Neutrophil (primary cell): ENCODE results near the gene RGS10.

Experiments
- H3K27ac ChIP-seq: fragments of 200-600 bp; sonication (generic); 2 replicates; pipeline ENCODE4 v1.5.1; 2016; ENCODE audit warnings: mild to moderate bottlenecking, moderate library complexity
- H3K27me3 ChIP-seq: fragments of 200-600 bp; sonication (generic); 2 replicates; pipeline ENCODE4 v1.6.0; 2016; ENCODE audit warnings: mild to moderate bottlenecking
- H3K36me3 ChIP-seq: fragments of 200-600 bp; sonication (generic); 2 replicates; pipeline ENCODE4 v1.5.1; 2017
- H3K4me1 ChIP-seq, 2 experiments: fragments of 200-600 bp in 1 of 2; sonication (generic) in 1 of 2; 1 replicate in 1 of 2; 2 replicates in 1 of 2; pipeline versions ENCODE4 v1.5.1 to v1.6.1; 2013 to 2016; ENCODE audit warnings: low read depth in 1 of 2, low read length in 1 of 2, mild to moderate bottlenecking in 1 of 2, moderate library complexity in 1 of 2; ENCODE audit not compliant: control insufficient read depth in 1 of 2, insufficient read depth in 1 of 2
- H3K4me3 ChIP-seq, 2 experiments: fragments of 200-600 bp in 1 of 2; sonication (generic) in 1 of 2; 1 replicate in 1 of 2; 2 replicates in 1 of 2; pipeline ENCODE4 v1.5.1; 2013 to 2016; ENCODE audit warnings: low read depth in 1 of 2, low read length in 1 of 2, mild to moderate bottlenecking in 1 of 2, moderate library complexity in 1 of 2
- H3K9me3 ChIP-seq: fragments of 200-600 bp; sonication (generic); 2 replicates; pipeline ENCODE4 v1.5.1; 2016
- TF ChIP-seq, protein P1 (sequence below): fragments of 200-600 bp; sonication (generic); IDR thresholded peaks from 2 replicates; pipeline ENCODE4 v1.5.1; 2016; ENCODE audit warnings: antibody characterized with exemption

The RGS10 gene

GRCh38 chr10:119474606-119475005 lies 67.9 kb downstream of the RGS10 start:
- Histone ChIP-seq H3K4me1 (peaks cover 23 to 29% of the 10 kb centered on the region in 2 experiments), H3K4me3 (no peak overlapping the region), H3K27ac (no peak overlapping the region), H3K36me3 (no peaks in the 10 kb centered on the region), H3K27me3 (peaks cover under 1% of the 10 kb centered on the region), H3K9me3 (no peaks in the 10 kb centered on the region)
- TF ChIP-seq, protein P1, sequence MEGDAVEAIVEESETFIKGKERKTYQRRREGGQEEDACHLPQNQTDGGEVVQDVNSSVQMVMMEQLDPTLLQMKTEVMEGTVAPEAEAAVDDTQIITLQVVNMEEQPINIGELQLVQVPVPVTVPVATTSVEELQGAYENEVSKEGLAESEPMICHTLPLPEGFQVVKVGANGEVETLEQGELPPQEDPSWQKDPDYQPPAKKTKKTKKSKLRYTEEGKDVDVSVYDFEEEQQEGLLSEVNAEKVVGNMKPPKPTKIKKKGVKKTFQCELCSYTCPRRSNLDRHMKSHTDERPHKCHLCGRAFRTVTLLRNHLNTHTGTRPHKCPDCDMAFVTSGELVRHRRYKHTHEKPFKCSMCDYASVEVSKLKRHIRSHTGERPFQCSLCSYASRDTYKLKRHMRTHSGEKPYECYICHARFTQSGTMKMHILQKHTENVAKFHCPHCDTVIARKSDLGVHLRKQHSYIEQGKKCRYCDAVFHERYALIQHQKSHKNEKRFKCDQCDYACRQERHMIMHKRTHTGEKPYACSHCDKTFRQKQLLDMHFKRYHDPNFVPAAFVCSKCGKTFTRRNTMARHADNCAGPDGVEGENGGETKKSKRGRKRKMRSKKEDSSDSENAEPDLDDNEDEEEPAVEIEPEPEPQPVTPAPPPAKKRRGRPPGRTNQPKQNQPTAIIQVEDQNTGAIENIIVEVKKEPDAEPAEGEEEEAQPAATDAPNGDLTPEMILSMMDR = no peak

DNA sequence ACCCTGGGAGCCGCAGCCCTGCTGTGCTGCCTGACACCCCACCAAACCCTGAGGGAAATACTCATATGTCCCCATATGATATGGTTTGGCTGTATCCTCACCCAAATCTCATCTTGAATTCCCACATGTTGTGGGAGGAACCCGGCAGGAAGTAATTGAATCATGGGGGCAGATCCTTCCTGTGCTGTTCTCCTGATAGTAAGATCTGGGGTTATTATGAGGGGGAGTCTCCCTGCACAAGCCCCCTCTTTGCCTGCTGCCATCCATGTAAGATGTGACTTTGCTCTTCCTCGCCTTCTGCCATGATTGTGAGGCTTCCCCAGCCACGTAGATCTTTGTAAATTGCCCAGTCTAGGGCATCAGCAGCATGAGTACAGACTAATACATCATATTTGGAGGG lies 68.7 kb downstream of the RGS10 start:
- TF ChIP-seq, protein P1 = no peak
- H3K4me3 ChIP-seq = no peak overlapping the region
- no peaks in the 10 kb centered on the region for H3K9me3 ChIP-seq
- H3K27ac ChIP-seq = no peak overlapping the region
- H3K4me1 ChIP-seq = peaks cover 17 to 23% of the 10 kb centered on the region in 2 experiments
- no peaks in the 10 kb centered on the region for H3K36me3 ChIP-seq
- peaks cover 4% of the 10 kb centered on the region for H3K27me3 ChIP-seq

DNA sequence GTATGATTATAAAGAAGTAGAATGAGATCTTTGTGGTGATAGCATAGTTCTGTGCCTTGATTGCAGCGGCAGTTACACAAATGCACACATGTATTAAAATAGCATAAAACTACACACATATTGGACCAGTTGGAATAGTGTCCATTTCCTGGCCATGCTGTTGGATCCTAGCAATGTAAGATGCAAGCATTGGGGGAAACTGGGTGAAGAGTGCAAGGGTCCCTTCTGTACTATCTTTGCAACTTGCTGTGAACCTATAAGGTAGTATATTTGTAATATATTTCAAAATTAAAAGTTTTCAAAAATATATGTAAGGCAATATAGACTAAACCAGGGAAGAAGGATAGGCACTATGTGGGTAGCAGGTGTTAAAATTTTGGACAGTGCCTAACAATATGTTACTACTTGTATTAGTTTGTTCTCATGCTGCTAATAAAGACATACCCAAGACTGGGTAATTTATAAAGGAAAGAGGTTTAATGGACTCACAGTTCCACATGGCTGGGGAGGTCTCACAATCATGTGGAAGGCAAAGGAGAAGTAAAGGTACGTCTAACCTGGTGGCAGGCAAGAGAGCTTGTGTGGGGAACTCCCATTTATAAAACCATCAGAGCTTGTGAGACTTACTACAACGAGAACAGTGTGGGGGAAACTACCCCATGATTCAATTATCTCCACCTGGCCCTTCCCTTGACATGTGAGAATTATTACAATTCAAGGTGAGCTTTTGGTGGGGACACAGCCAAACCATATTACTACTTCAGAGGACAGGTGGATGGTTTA lies 71.4 kb downstream of the RGS10 start:
- TF ChIP-seq, protein P1 = no peak
- Histone ChIP-seq H3K9me3 (no peaks in the 10 kb centered on the region), H3K36me3 (no peaks in the 10 kb centered on the region), H3K27me3 (peaks cover 11% of the 10 kb centered on the region), H3K4me3 (no peak overlapping the region), H3K4me1 (peaks cover 0 to 2% of the 10 kb centered on the region in 2 experiments), H3K27ac (no peak overlapping the region)

GRCh38 chr10:119469846-119470245 lies 72.7 kb downstream of the RGS10 start:
- TF ChIP-seq, protein P1 = no peak
- Histone ChIP-seq H3K27me3 (peaks cover 18% of the 10 kb centered on the region), H3K27ac (no peak overlapping the region), H3K36me3 (no peaks in the 10 kb centered on the region), H3K4me1 (no peaks in the 10 kb centered on the region), H3K4me3 (no peak overlapping the region), H3K9me3 (no peaks in the 10 kb centered on the region)

DNA sequence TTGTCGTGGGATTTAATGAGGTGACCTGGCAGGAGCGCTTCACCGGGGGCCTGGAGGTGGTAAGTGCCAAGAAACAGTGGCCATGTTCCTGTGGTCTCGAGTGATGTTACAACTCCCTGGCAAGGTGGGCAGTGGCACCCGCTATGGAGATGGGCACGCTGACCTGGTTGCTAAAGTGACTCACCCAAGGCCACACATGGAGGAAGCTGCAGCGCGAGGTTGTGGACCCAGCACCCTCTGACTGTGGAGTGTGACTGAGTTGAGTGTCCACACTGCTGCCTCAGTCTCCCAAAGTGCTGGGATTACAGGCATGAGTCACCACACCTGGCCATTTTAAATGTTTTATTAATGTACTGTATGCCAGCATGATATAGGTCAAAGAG lies 73.2 kb downstream of the RGS10 start:
- Histone ChIP-seq H3K4me1 (no peaks in the 10 kb centered on the region), H3K4me3 (no peak overlapping the region), H3K9me3 (no peaks in the 10 kb centered on the region), H3K36me3 (no peaks in the 10 kb centered on the region), H3K27ac (no peak overlapping the region), H3K27me3 (peaks cover 18% of the 10 kb centered on the region)
- TF ChIP-seq, protein P1 = no peak
